GM21367 (cell line): ENCODE measurements around the gene CCNYL1.
"Not testable (repeated sequence)": the region's sequence is repeated elsewhere in the genome, so short reads cannot be mapped to it uniquely, and the experiment has no call there.

Source experiments
- ATAC-seq: cut with Tn5 transposase; IDR thresholded peaks from one replicate; pipeline ENCODE4 v1.9.1; 2021; ENCODE audit not compliant: unreplicated experiment

Gene CCNYL1

DNA sequence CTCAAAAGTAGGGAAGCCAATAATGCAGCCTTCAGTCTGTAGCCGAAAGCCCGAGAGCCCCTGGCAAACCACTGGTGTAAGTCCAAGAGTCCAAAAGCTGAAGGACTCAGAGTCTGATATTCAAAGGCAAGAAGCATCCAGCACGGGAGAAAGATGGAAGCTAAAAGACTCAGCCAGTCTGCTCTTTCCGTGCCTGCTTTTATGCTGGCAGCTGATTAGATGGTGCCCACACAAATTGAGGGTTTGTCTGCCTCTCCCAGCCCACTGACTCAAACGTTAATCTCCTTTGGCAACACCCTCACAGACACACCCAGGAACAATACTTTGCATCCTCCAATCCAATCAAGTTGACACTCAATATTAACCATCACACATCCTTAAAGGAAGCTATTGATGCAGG lies 14.5 kb upstream of the CCNYL1 start:
- ATAC-seq, result not testable (repeated sequence)

DNA sequence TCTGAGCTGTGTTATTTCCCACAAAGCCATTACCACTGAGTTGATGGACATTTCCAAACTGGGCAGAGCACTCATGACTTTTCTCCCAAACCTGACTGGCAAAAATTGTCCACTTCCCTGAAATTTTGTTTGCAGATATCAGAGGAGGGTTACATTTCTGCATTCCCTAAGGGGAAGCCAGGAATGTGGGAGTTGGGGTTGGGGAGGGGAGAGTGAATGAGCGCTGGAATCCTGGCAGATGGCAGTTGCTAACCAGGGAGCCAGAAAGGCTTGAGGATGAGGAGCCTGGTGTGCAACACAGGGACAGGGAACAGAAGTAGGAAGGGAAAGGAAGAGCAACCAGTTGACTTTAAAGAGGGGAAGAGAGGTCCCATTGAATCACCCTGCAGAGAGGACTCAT lies 14.0 kb upstream of the CCNYL1 start:
- ATAC-seq, result no peak

DNA sequence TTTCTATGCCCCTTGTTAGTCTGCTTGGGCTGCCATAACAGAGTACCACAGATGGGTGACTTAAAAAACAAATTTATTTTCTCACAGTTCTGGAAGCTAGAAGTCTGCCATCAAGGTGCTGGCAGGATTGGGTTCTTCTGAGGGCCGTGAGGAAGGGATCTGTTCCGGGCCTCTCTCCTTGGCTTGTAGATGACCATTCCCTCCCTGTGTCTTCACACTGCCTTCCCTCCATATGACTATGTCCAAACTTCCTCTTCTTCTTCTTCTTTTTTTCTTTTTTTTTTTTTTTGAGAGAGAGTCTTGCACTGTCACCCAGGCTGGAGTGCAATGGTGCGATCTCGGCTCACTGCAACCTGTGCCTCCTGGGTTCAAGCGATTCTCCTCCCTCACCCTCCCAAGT lies 13.1 kb upstream of the CCNYL1 start:
- no peak for ATAC-seq

DNA sequence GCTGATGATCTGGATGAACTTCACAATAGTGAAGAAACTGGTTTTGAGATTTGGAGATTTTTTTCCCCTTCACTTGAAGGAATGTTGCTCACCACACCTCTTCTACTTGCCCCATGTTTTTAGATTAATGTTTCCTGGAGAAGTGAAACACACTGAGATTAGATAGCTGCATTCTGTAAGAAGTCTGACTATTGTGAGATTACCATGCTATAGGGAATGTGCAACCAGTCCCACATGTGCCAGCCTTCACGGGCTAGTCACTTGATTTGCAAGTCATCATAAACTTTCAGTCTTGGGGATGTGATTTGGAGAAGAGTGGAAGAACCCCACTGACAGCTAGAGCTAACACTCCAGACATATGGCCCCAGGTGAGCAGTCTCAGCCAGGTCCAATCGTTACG lies 7.4 kb upstream of the CCNYL1 start:
- no peak for ATAC-seq

DNA sequence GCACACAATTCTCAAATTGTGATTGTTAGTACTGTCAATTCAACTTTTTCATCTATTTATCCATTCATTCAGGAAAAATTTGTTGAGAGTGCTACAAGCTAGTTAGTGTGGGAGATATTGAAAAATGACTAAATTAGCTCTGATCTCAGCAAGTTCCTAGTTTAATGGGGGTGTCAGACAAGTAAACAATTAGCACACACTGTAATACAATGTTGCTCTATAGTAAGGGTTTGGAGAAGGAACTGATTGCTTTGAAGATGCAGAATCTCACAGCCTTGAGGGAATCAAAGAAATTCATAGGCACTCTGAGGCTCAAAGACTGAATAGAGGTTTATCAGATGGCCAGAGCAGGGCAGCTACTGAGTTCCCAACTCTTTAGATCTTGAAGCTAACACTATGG lies 6.8 kb upstream of the CCNYL1 start:
- no peak for ATAC-seq

DNA sequence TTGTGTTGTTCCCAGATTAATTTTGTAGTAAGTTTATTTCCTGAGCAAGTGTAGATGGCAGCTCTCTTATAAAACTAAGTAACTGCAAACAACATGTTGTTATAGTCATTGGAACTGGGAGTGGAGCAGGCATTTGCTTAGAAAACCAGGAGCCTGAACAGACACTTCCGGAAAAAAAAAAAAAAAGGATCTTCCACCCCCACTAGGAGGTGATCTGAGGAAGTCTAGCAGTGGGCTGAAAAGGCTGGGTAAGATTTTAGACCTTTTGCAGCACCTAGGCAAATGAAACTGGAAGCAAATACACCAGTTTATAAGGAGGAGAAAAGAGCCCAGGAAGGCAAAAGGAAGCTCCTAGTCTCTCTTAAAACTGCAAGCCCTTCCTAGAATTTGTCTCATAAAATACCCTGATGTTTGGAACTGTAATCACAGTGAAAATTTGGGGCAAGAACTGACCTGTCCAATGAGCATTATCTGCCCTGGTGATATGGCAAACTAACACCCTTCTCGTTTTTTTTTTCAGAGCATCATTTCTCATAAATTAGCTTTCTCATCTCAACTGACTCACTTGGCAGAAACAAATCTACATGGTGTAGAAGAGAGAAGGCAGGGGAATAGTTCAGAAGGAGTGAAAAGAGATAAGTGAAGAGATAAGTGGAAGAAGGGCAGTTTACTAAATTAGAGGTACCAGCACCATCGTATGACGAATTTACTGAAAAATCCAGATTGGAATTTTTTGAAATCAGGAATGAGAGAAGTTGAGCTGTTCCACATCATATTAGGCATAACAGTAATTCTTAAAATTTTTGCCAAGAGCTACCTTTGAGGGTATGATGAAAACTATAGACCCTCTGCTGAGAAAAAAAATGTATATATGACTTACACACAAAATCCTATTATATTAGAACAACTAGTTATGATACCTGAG lies 4.2 kb upstream of the CCNYL1 start:
- ATAC-seq, result no peak

DNA sequence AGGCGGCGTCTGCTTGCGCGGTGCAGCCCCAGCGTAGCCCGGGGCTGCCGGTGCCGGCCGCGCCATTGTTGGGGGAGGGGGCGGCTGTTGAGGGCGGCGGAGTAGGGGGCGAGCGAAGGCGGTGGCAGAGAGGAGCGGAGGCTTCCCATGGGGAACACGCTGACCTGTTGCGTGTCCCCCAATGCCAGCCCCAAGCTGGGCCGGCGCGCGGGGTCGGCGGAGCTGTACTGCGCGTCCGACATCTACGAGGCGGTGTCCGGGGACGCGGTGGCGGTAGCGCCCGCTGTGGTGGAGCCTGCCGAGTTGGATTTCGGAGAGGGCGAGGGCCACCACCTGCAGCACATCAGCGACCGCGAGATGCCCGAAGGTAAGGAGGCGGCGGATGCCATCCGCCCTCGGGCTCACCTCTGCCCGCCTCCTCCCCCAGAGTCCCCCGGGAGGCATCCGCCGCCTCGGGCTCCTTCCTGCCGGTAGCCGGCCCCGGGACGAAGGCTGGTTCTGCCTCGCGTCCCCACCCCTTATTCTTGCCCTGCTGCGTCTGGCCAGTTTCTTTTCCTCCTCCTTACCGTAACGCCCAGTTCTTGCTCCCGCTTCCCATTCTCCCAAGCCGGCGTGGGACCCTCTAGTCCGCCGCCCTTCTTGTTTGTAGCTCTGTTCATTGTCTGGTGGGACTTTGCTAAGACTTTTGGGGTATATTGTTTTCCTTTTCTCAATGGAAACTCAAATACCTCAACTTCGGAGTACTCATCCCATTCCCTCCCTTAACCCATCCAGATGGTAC lies 500 bp downstream of the CCNYL1 start:
- peak; percentile 20 for ATAC-seq

DNA sequence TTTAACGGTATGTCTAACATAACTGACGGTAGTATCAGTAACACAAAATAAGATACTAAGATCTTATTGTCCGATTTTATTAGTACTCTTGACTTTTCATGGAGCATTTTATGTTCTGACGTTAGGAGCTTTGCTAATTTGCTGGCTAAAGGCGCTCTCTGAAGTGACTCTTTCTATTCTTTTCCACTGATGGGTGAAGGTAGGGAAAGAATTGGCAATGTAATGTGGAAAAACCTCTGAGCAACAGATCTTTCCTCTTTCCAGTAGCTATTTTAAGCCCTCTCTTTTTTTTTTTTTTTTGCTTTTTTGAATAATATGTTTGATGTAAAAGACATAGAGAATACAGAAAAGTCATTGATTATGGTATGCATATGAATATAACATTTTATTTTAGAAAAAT lies 4.6 kb downstream of the CCNYL1 start:
- no peak for ATAC-seq

DNA sequence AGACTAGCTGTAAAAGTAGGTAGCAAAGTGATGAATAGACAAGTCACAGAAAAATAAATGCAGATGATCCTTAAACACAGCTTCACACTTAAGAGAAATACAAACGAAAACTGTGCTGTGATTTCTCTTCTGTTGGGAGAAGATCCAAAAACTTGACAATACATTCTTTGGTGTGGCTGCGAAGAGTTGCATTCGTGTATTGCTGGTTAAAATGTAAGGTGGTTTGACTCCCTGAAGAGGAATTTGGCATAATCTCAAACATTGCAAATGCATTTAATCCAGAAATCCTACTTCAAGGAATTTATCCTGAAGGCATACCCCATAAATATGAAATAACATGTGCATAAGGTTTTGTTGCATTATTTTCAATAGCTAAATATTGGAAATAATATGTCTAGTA lies 7.1 kb downstream of the CCNYL1 start:
- ATAC-seq, result no peak

DNA sequence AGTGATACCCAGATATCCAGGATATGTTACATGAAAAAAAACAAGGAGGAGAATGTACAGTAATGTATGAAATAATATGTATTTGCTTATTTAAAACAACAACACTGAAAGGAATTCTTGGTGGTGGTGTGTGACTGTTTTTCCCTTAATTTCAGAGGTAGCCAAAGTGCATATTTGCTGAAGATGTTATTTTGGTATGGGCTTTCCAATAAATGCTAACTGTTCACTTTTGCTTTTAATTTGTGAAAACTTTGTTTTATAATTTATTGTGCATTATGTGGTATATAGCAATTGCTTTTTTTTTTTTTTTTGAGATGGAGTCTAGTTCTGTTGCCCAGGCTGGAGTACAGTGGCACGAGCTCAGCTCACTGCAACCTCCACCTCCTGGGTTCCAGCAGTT lies 7.6 kb downstream of the CCNYL1 start:
- ATAC-seq, result no peak

DNA sequence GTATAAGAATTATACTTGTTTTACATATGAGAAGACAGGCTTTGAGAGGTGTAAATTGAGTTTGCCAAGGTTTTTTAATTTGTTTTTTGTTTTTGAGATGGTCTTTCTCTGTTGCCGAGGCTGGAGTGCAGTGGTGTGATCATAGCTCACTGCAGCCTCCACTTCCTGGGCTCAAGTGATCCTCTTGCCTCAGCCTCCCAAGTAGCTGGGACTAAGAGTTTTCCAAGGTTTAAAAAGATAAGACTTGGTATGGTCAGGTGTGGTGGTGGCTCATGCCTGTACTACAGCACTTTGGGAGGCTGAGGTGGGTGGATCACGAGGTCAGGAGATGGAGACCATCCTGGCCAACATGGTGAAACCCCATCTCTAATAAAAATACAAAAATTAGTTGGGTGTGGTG lies 8.2 kb downstream of the CCNYL1 start:
- ATAC-seq, result not testable (repeated sequence)

DNA sequence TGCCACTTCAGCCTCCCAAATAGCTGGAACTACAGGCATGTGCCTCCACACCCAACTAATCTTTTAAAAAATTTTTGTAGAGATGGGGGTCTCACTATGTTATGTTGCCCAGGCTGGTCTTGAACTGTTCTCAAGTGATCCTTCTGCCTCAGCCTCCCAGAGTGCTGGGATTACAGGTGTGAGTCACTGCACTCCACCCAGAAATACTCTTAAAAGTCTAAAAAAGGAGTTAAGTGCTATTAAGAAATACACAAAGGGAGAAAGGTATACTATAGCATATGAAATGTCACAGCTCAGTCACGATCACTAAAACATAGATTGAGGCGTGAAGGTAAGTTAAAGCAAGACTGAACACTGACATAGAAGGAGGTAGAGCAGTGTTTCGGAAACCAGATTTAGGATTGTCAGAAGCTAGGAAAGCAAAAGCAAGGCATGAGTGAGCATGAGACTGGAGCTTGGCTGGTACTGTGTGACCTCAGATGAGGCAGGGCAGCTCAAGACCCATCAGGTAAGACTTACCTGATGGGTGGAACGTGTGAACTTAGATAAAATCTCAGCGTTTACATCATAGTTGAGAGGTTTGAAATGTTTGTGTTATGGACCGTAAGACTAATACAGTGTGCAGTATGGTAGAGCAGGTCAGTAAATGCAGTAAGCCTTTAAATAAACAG lies 9.2 kb downstream of the CCNYL1 start:
- ATAC-seq, result no peak

DNA sequence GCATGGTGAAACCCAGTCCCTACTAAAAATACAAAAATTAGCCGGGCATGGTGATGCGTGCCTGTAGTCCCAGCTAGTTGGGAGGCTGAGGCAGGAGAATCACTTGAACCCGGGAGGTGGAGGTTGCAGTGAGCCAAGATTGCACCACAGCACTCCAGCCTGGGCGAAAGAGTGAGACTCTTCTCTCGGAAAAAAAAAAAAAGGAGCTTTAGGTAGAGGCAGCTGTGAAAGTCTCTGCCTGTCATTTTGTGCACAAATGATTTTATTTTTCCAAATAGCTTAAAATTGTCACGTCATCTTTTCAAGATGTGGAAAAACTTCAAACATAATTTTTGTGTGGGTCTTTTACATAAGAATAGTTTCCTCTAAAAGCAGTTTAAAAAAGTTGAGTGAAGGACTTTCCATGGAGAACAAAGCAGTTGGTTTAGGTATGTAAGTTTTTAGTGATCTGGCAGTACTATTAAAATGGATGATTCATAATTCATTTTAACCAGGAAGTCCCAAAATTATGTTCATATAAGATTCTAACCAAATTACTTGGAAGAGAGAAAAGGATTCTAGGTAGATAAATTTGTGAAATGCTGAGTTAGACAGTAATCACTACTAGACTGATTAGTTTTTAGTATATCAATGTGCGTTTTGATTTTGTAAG lies 11.5 kb downstream of the CCNYL1 start:
- ATAC-seq, result no peak

DNA sequence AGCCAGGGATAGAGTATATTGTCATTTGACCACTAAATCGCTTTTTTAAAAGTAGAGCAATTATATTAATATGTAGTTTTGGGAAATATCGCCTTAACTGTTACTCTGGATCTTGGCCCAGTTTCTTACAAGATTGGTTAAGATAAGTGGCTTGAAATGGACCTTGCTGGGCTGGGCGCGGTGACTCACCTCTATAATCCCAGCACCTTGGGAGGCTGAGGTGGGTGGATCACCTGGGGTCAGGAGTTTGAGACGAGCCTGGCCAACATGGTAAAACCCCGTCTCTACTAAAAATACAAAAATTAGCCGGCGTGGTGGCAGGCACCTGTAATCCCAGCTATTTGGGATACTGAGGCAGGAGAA lies 12.0 kb downstream of the CCNYL1 start:
- not testable (repeated sequence) for ATAC-seq

DNA sequence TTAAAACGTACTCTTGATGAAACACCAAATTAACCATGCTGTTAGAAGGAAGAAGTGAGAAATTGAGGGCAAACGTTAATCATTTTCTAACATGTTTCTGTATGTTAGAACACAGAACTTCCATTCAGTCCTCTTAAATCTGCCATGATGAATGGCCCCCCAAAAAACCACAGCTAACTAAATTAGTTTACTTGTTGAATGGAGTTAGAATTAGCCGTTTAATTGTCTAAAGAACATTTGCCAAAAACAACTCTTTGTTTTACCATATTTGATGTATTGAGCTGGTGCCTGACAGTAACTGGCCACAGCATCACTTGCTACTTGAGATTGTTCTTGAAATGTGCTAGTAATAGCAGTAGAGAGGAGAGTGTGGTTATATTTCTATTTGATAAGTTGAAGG lies 12.7 kb downstream of the CCNYL1 start:
- ATAC-seq, result no peak

DNA sequence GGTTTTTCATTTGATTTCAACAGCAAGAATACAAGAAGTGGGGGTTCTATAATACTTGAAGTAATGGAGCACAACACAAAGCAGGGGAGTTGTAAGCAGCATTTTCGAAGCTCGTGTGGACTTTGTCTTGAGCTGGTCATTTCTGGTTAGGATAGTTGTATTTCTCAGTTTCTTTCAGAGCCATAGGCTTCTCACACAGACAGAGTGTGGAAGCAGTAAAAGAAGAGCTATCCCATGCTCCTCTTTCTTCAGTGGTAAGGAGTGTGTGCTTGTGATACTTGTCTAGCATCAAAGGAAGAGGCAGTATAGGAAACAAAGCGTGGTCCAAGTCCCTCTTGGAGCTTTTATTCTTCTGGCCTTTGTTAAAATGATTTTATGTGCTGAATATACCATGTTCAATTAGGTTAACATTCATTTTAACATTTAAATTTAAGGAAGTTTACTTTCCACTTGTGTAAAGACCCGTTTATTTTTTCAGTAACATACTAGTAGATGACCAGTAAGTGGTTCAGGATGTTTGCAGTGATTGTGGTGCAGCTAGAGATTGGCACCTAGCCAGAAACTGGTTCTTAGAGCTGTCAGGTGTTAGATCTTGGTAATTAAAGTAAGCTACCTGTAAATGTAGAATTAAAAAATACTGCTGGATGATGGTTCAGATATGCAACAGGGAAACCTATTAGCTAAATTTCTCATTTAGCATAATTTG lies 14.6 kb downstream of the CCNYL1 start:
- no peak for ATAC-seq

DNA sequence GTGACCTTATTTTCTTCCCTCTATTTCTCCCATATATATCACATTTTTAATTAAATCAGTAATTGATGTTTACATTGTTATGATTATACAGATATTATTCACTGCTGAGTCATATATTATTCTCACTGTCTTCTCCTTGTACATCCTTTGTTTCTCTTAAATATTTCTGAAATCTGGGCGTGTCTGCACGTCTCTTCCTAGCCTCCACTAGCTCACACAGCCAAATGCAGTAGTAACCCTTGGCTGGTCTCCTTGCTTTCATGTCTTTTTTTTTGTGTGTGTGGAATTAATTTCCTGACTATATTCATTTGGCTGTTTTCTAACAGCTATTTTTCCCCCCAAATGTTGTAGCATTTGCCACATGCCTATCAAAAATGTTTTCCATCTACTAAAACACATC lies 15.8 kb downstream of the CCNYL1 start:
- no peak for ATAC-seq

DNA sequence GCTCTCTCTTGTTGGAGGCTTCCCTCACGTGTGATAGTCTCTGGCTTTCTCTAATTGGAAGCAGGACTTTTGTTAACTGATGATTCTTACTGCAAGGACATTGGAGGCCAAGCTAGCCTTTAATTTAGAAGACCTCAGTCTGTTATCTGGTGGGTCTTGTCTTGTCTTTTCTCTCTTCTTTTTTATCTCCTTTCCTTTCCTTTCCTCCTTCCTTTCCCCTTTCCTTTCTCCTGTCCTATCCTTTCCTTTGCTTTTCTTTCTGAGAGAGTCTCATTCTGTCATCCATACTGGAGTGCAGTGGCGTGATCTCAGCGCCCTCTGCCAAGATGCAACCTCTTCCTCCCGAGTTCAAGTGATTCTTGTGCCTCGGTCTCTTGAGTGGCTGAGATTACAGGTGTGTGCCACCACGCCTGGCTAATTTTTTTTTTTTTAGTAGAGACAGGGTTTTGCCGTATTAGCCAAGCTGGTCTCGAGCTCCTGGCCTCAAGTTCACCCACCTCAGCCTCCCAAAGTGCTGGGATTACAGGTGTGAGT lies 18.1 kb downstream of the CCNYL1 start:
- no peak for ATAC-seq

DNA sequence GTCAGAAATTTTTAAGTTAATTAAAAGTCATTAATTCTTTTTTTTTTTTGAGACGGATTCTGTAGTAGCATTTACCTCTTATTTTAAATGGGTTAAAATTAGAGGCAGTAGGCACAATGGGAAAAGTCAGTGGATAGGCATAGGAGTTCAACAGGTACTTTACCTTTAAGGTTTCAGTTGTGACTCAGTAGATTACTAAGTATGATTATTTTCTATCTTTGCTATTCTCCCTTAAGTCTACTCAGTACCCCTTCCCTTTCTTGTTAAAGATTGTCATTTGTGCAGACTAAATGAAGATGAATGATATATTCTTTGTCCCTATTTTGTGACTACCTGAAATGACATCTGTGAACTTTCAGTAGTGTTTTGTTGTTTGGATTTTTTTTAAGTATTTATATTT lies 19.7 kb downstream of the CCNYL1 start:
- no peak for ATAC-seq

DNA sequence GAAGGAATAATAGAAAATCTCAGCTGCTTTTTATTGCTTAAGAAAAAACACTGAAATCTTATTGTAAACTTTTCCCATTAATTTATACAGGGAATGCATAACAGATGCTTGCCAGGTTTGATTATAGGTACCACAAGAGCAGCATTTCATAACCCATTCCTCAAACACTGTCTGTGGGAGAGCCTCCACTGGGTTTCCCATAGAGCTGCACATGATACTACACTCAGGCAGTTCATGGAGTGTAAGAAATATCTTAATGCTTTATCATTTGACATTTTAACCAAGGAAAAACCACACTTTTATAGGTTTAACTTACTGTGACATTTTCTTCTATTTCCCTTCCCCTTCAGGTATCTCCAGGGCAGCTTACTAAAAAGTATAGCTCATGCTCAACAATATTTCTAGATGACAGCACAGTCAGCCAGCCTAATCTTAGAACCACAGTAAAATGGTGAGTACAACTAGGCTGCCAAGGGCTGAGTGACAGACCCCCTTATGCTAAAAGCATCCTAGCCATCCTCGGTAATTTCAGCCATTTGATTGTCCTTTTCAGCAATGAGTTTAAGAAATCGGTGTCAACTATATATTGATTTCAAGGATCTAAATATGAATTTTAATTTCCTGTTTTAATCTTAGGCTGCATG lies 22.3 kb downstream of the CCNYL1 start:
- no peak for ATAC-seq
